ENCODE measurements around the gene SPATA12. TPM values are rescaled to one million over a fixed set of nuclear protein-coding genes. Genes with fewer than 3 reads are reported as not detected.

The SPATA12 gene
- total RNA-seq, 1 experiment from 2014 or later, result 0.47 TPM

- Histone ChIP-seq H3K27me3 (ENCODE audit: low read length) (no peaks in the 10 kb centered on the region), H3K9me3 (ENCODE audit: low read length) (no peaks in the 10 kb centered on the region), H3K9ac (ENCODE audit: low read length) (no peak overlapping the region), H3K9me2 (replicated peaks; ENCODE audit: low read length) (no peaks in the 10 kb centered on the region), H2AFZ (ENCODE audit: low read length) (no peak overlapping the region), H3K79me2 (ENCODE audit: low read length) (no peaks in the 10 kb centered on the region), H4K20me1 (ENCODE audit: low read length) (no peaks in the 10 kb centered on the region), H3K4me3 (ENCODE audit: low read length) (no peak overlapping the region), H3F3A (ENCODE audit: low read length, unreplicated experiment) (no peaks in the 10 kb centered on the region), H3K4me2 (ENCODE audit: low read length) (no peak overlapping the region), H3K4me1 (ENCODE audit: insufficient read depth, low read length) (no peaks in the 10 kb centered on the region; the same call in 1 of the 2 replicates), H3K36me3 (ENCODE audit: low read depth, low read length) (no peaks in the 10 kb centered on the region), H3K27ac (ENCODE audit: low read length) (no peak overlapping the region)
- TF ChIP-seq CTCF (conservative IDR thresholded peaks at IDR 0.05; ENCODE audit: low read depth, low read length), result no peak
- no peak for TF ChIP-seq EZH2 (IDR thresholded peaks at IDR 0.05; ENCODE audit: low read length, unreplicated experiment)
- no peak for TF ChIP-seq EZH2phosphoT487 (IDR thresholded peaks at IDR 0.05; ENCODE audit: borderline replicate concordance, low read length)
- no peak for DNase-seq
- intact Hi-C loops (cut with micrococcal nuclease), result no loop called here
- BruUV-seq (replicated peaks), result no TSS peak
- ATAC-seq, result no peak
- ChIA-PET POLR2A (ENCODE audit: unreplicated experiment) (no interaction called here), CTCF (no interaction called here)
Observed at GRCh38 chr3:57105585-57105984, 45.1 kb downstream of the SPATA12 start.

GRCh38 chr3:57108684-57109083, 48.2 kb downstream of the SPATA12 start:
- DNase-seq, result no peak

More at GRCh38 chr3:57108684-57109083, 48.2 kb downstream of the SPATA12 start:
- Histone ChIP-seq H3F3A (ENCODE audit: low read length, unreplicated experiment) (no peaks in the 10 kb centered on the region), H4K20me1 (ENCODE audit: low read length) (no peaks in the 10 kb centered on the region), H3K27me3 (ENCODE audit: low read length) (no peaks in the 10 kb centered on the region), H3K79me2 (ENCODE audit: low read length) (no peaks in the 10 kb centered on the region), H3K9me3 (ENCODE audit: low read length) (no peaks in the 10 kb centered on the region), H3K27ac (ENCODE audit: low read length) (no peak overlapping the region), H3K36me3 (ENCODE audit: low read depth, low read length) (no peaks in the 10 kb centered on the region), H2AFZ (ENCODE audit: low read length) (no peak overlapping the region), H3K9ac (ENCODE audit: low read length) (no peak overlapping the region), H3K9me2 (replicated peaks; ENCODE audit: low read length) (no peaks in the 10 kb centered on the region), H3K4me3 (ENCODE audit: low read length) (no peak overlapping the region), H3K4me1 (ENCODE audit: insufficient read depth, low read length) (no peaks in the 10 kb centered on the region; the same call in 1 of the 2 replicates), H3K4me2 (ENCODE audit: low read length) (no peak overlapping the region)
- BruUV-seq (replicated peaks), result no TSS peak
- intact Hi-C loops (cut with micrococcal nuclease), result no loop called here
- ChIA-PET CTCF (no interaction called here), POLR2A (ENCODE audit: unreplicated experiment) (no interaction called here)
- TF ChIP-seq CTCF (conservative IDR thresholded peaks at IDR 0.05; ENCODE audit: low read depth, low read length) (no peak), EZH2 (IDR thresholded peaks at IDR 0.05; ENCODE audit: low read length, unreplicated experiment) (no peak), EZH2phosphoT487 (IDR thresholded peaks at IDR 0.05; ENCODE audit: borderline replicate concordance, low read length) (no peak)
- no peak for ATAC-seq
